DOHH2 (cell line): ENCODE measurements around the gene BPIFB2.

Source experiments
- EZH2phosphoT487 ChIP-seq: fragments of 200-600 bp; sonication (generic); IDR thresholded peaks from 2 replicates; pipeline ENCODE4 v1.6.1; 2017; ENCODE audit warnings: borderline replicate concordance, mild to moderate bottlenecking, antibody characterized with exemption, low read length, moderate library complexity, mixed read lengths
- TF ChIP-seq, protein P1 (sequence below): fragments of 200-600 bp; sonication (generic); IDR thresholded peaks from one replicate; pipeline ENCODE4 v1.5.1; 2014; ENCODE audit warnings: antibody characterized with exemption, mild to moderate bottlenecking, low read depth, low read length; ENCODE audit not compliant: poor library complexity, severe bottlenecking

DNA sequence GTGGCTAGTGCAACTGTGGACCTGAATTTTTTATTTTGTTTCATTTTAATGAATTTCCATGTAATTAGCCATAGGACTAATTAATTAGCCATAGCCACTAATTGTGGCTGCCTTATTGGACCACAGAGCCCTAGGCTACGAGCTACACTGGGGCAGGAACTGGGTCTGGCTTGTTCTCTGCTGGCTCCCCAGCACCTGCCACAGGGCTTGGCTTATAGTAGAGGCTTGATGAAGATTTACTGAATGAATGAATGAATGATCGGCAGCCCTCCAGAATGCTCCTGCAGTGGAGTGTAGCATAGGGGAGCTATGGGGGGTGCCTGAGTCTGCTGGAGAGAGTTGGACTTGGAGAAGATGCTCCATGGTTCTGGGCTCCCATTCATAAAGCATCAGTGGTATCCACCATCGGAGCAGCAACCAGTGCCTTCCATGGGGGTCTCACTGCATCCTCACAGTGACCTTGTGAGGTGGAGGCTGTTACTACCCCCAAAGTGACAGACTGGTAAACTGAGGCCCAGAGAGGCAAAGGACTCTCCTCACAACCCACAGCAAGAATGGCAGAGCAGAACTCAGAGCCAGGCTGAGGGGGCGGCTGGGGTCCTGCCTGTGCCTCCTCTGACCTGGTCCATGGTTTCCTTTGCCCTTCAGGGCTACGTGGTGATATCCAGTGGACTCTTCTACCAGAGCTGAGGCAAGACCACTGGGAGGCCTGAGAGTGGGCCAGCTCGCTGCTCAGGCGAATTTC, 15.4 kb downstream of the BPIFB2 start:
- TF ChIP-seq, protein P1, sequence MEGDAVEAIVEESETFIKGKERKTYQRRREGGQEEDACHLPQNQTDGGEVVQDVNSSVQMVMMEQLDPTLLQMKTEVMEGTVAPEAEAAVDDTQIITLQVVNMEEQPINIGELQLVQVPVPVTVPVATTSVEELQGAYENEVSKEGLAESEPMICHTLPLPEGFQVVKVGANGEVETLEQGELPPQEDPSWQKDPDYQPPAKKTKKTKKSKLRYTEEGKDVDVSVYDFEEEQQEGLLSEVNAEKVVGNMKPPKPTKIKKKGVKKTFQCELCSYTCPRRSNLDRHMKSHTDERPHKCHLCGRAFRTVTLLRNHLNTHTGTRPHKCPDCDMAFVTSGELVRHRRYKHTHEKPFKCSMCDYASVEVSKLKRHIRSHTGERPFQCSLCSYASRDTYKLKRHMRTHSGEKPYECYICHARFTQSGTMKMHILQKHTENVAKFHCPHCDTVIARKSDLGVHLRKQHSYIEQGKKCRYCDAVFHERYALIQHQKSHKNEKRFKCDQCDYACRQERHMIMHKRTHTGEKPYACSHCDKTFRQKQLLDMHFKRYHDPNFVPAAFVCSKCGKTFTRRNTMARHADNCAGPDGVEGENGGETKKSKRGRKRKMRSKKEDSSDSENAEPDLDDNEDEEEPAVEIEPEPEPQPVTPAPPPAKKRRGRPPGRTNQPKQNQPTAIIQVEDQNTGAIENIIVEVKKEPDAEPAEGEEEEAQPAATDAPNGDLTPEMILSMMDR = no peak
- no peak for TF ChIP-seq EZH2phosphoT487
